HG02623 (cell line): ENCODE results near the gene SVOPL.

Experiments
- ATAC-seq: cut with Tn5 transposase; IDR thresholded peaks from one replicate; pipeline ENCODE4 v1.9.1; 2021; ENCODE audit warnings: moderate library complexity; ENCODE audit not compliant: unreplicated experiment

The SVOPL gene

DNA sequence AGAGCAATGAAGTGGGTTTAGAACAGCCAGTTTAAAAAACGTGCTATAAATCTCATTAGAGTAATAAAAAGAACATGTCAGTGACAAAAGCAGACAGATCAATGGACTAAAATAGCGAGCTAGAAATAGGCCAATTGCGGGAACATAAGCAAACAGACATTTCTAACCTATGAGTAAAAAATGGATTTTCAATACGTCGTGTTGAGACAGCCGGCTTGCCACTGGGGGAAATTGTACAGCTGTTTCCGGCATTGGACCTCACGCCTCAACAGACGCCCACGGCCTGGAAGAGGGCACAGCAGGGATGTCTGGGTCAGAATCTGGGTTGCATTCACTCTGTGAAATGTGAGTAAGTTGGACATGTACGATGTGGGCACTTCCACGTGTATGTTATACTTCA is 92.9 kb downstream of the SVOPL start:
- ATAC-seq: peak; percentile 72

GRCh38 chr7:138607216-138608126 is 93.7 kb downstream of the SVOPL start:
- no peak for ATAC-seq

DNA sequence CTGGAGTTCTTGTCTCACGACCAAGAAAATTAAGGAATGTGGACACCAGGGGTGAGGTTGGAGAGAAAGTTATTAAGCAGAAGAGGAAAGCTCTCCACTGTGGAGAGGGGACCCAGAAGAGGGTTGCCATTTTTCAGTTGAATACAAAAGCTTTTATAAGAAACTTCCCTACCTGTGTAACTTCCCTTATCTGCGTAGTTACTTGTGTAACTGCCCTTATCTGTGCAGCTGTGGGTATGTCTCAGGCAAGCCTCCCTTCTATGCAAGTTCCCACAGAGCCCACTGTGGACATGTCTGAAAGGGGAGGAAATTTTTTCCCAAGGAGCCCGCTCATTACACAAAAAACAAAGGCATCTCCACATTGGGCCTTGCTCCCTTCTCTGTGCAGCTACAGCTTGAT is 94.9 kb downstream of the SVOPL start:
- ATAC-seq: no peak

GRCh38 chr7:138603549-138604318 is 97.4 kb downstream of the SVOPL start:
- ATAC-seq: no peak

DNA sequence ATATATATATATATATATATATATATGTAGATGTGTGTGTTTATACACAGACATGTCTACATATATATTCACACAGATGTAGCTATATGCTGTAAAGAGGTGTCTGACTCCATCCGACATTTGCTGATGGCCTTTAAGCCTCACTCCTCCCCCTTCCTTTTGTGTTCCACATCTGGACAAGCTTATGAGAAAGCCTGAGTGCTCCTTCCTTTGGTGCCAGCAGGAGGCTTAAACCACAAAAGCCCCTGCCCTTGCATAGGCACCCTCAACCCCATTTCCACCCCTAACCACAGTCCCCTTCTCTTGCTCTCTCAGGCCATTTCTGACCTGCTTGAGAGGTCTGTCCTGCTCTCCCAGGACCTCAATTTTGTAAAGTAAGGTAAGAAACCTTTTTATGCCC is 98.7 kb downstream of the SVOPL start:
- ATAC-seq: no peak

DNA sequence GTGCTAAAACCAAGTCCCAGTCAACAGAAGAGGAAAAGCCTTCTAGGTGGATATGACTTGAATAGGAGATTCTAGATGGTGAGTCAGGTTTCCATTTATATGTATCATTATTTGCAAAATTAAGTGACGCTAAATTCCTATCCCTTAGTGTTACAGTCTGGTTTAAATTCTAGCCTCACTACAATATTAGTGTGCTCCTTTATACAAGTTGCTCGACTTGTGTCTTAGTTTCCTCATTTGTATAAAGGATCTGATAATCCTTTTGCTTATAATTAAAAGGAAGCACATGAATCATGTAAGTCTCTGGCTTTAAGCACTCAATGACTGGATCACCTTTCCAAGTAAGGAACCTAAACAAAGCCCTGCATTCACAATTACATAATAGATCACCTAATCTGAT is 105.7 kb downstream of the SVOPL start:
- no peak for ATAC-seq

DNA sequence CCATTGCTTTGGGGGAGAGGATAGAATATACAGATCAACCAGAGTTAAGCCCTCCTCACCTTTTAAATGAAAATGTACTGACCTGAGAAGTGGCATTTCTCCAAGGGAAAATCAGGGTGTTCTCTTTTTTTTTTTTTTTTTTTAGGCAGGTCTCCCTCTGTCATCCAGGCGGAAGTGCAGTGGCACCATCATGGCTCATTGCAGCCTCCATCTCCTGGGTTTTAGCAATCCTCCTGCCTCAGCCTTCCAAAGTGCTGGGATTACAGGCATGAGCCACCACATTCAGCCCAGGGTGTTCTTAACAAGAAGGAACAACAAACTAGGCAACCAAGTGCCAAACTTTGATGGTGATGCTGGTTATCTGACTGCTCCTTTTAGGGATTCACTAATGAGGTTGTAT is 111.0 kb downstream of the SVOPL start:
- no peak for ATAC-seq

DNA sequence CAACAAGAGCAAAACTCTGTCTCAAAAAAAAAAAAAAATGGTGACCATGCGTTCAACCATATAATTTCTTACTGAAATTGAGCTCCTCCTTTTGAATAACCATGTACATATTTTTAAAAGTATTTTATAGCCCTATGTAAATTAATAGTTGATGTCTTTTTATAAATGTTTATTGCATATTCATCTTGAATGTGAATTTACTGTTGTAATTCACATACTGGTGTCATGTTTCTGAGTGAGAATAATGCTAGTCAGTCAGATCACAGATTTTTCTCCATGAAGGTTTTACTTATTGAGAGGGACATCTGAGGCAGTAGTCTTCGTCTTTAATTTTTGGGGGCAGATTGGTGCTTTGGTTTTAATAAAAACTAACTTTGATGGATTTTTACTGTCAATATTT is 112.2 kb downstream of the SVOPL start:
- no peak for ATAC-seq

DNA sequence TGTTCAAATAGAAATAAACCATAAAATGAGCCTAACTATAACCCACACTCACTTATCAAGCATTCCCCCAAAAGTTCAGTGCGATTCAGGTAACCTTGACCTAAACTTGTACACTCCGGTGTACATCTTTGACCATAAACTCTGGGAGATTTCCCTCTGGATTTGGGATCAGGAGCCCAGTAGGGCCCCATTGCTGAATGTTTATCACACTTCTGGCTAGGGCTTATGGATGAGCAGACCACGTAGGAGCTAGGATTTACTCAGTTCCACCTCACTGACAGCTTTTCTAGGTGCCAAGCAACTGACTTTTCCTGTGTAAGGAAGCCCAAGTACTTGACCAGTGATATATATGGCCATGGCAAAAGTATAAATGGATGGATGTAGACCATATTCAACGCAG is 113.7 kb downstream of the SVOPL start:
- ATAC-seq: no peak

DNA sequence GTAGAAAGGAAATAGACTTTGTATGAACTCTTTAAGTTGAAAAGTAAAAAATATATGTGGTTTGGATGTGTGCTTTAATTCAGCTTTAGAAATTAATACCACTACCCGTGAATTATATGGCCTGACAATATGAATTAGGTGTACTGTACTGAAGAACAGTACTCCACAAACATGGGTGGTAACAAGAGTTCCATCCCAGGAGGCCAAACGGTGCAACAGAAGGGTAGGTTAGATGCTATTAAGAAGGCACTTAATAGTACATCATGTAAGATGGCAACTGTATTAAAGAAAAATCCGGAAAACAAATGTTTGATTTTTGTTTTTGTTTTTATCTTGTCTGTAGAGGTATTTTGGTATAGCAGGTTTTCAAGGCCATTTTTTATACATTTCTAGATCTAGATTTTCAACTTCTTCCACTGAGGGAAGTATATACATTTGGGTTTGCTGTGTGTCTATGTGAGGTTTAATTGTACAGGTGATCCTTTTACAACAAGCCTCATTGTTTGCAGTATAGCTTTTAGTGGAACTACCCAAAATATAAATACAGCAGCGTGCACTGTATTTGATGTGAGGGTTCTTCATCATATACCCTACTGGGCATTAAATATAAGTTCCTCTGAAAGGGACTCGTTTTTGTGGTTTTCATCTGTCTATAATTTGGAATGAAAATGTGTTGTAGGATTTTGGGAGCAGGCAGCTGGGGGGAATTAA is 115.7 kb downstream of the SVOPL start:
- ATAC-seq: no peak

DNA sequence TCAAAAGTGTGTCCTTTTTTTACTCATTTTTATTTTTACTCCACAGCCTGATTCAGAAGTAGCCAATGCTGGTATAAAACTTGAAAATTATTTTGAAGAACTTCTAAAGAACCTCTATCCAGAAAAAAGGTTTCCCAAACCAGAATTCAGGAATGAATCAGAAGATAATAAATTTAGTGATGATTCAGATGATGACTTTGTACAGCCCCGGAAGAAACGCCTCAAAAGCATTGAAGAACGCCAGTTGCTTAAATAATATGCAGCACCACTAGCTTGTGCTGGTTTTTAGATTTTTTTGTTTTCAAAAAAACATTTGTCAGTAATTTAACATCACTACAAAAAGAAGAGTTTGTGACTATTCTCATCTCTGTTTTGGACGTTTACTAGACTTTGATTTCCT is 116.5 kb downstream of the SVOPL start:
- no peak for ATAC-seq

DNA sequence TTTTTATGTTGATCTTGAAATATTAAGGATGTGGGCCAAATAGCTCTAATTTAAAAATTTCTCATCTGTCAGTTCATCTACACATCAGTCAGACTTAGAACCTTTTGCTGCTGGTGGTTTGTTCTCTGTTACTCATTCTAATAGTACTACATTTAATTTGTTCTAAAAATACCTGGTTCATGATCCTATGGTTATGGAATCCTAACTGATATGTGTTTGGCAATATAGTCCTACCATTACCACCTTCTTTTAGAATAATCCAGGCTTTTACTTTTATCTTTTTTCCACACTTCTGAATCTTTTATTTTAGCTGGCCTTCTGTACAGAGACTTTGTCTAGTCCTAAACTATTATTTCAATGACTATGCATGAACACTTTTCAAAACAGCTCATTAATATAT is 116.9 kb downstream of the SVOPL start:
- no peak for ATAC-seq

DNA sequence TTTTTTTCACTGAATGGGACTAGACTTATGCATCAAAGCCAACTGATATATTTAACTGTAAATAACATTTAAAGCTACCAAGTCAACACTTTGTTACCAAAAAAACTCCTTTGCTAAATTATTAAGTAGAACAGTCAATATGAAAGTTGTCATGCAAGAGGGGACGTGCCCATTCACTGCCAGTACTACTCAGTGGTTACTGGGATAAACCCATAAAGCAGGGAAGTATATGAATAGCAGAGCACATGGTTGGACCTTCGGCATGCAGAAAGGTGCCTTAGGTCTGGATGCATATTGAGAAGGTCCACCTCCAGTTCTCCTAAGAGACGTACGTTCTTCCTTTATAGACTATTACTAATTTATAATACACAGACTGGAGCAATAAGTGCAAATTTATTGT is 120.1 kb downstream of the SVOPL start:
- no peak for ATAC-seq

DNA sequence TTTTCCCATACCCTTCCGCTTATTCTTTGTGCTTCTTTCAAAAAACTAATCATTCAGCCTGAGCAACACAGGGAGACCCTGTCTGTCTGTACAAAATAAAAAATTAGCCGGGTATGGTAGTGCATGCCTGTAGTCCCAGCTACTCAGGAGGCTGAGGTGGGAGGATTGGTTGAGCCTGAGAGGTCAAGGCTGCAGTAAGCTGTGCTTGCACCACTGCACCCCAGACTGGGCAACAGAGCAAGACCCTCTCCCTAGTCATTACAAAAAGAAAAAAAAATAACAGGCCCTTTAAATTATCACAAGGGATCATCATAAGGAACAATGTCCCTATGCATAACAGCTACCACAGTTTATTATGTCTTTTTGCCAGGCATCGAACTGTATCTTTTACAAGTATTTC is 121.5 kb downstream of the SVOPL start:
- no peak for ATAC-seq

- ATAC-seq: no peak
Measured at GRCh38 chr7:138579136-138579535, 122.0 kb downstream of the SVOPL start.

- no peak for ATAC-seq
Measured at GRCh38 chr7:138575897-138576428, 125.2 kb downstream of the SVOPL start.

GRCh38 chr7:138573741-138574140 is 127.4 kb downstream of the SVOPL start:
- no peak for ATAC-seq

- ATAC-seq: no peak
Measured at GRCh38 chr7:138570715-138571114, 130.4 kb downstream of the SVOPL start.

DNA sequence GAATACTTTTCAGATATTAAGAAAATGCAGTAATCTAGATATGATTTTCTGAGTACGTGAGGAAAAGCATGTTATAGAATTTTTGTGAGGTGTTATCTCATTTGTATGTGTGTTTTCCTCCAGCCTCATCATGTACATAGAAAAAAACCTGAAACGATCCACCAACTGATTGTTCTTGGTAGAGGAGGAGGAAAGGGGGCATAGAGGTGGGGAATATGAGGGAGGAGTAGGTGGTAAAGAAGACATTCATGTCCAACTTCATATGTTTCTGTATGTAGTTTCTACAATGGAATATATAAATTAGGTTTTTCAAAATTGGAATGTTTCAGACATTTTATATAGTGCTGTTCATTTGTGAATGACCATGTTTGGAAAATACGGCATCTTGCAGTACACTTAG is 131.7 kb downstream of the SVOPL start:
- ATAC-seq: no peak

- no peak for ATAC-seq
Measured at GRCh38 chr7:138568655-138569054, 132.5 kb downstream of the SVOPL start.

GRCh38 chr7:138565451-138566114 is 135.6 kb downstream of the SVOPL start:
- ATAC-seq: no peak
